ENCODE results near the gene CRADD. TPM values are rescaled to one million over a fixed set of nuclear protein-coding genes. Genes with fewer than 3 reads are reported as not detected.
A peak's percentile ranks its signal among the peaks of the same experiment; 100 is the strongest.

CRADD gene
- total RNA-seq, 1 donor from 2014 or later, result 9.8 TPM

- Mint-ChIP-seq H3K27me3 (ENCODE audit: low read depth) (no peaks in the 10 kb centered on the region), H3K4me3 (no peak overlapping the region), H3K9me3 (peaks cover 10% of the 10 kb centered on the region), H3K27ac (ENCODE audit: unreplicated experiment) (peak overlapping the region; percentile 73), H3K4me1 (peaks cover 43% of the 10 kb centered on the region), H3K36me3 (ENCODE audit: low read depth) (peaks cover 11% of the 10 kb centered on the region)
- TF ChIP-seq, protein P1, sequence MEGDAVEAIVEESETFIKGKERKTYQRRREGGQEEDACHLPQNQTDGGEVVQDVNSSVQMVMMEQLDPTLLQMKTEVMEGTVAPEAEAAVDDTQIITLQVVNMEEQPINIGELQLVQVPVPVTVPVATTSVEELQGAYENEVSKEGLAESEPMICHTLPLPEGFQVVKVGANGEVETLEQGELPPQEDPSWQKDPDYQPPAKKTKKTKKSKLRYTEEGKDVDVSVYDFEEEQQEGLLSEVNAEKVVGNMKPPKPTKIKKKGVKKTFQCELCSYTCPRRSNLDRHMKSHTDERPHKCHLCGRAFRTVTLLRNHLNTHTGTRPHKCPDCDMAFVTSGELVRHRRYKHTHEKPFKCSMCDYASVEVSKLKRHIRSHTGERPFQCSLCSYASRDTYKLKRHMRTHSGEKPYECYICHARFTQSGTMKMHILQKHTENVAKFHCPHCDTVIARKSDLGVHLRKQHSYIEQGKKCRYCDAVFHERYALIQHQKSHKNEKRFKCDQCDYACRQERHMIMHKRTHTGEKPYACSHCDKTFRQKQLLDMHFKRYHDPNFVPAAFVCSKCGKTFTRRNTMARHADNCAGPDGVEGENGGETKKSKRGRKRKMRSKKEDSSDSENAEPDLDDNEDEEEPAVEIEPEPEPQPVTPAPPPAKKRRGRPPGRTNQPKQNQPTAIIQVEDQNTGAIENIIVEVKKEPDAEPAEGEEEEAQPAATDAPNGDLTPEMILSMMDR (conservative IDR thresholded peaks at IDR 0.05), result no peak
- DNase-seq (ENCODE audit: low read depth, low spot score), result no peak
Observed at GRCh38 chr12:93757792-93758694, 80.9 kb downstream of the CRADD start.

DNA sequence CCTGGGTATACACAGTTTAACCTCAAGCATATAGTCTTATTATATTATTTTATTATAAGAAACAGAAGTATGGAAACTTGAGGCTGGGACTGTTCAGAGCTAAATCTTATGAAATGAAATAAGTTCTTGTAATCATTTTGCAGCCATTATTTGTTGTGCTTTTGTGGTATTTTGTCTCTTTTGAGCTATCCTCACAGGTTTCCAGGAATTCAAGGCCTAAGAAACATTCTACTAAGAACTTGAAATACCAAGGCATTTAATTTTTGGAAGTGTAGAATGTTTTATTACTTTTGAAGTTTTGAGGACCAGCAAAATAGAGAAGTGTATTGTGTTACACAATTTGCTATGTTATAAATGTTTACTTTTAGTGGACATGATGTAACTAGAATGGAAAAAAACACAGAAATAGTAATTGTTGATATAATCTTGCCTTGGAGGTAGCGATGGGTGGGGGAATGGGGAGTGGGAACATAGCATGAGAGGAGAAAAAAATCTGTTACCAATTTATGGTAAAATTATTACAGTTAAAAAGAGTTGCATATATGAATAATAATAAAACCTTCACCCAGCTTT is 81.7 kb downstream of the CRADD start:
- no peak overlapping the region for H3K27ac Mint-ChIP-seq (ENCODE audit: unreplicated experiment)
- TF ChIP-seq, protein P1 (conservative IDR thresholded peaks at IDR 0.05), result no peak
- DNase-seq (ENCODE audit: low read depth, low spot score), result no peak
- no peak overlapping the region for H3K4me3 Mint-ChIP-seq
- H3K9me3 Mint-ChIP-seq, result peaks cover 7% of the 10 kb centered on the region
- H3K4me1 Mint-ChIP-seq, result peaks cover 51% of the 10 kb centered on the region
- H3K27me3 Mint-ChIP-seq (ENCODE audit: low read depth), result no peaks in the 10 kb centered on the region
- H3K36me3 Mint-ChIP-seq (ENCODE audit: low read depth), result peaks cover 7% of the 10 kb centered on the region

GRCh38 chr12:93759512-93760081 is 82.4 kb downstream of the CRADD start:
- no peak overlapping the region for H3K4me3 Mint-ChIP-seq

GRCh38 chr12:93760275-93760875 is 83.2 kb downstream of the CRADD start:
- H3K36me3 Mint-ChIP-seq (ENCODE audit: low read depth), result no peaks in the 10 kb centered on the region
- DNase-seq (ENCODE audit: low read depth, low spot score), result no peak
- H3K27ac Mint-ChIP-seq (ENCODE audit: unreplicated experiment), result no peak overlapping the region
- H3K9me3 Mint-ChIP-seq, result no peaks in the 10 kb centered on the region
- H3K4me1 Mint-ChIP-seq, result peaks cover 63% of the 10 kb centered on the region
- no peaks in the 10 kb centered on the region for H3K27me3 Mint-ChIP-seq (ENCODE audit: low read depth)
- TF ChIP-seq, protein P1 (conservative IDR thresholded peaks at IDR 0.05), result no peak
- no peak overlapping the region for H3K4me3 Mint-ChIP-seq

More at GRCh38 chr12:93759512-93760081, 82.4 kb downstream of the CRADD start:
- H3K9me3 Mint-ChIP-seq, result peaks cover 3% of the 10 kb centered on the region
- H3K36me3 Mint-ChIP-seq (ENCODE audit: low read depth), result peaks cover 3% of the 10 kb centered on the region
- H3K4me1 Mint-ChIP-seq, result peaks cover 58% of the 10 kb centered on the region
- TF ChIP-seq, protein P1 (conservative IDR thresholded peaks at IDR 0.05), result no peak
- DNase-seq (ENCODE audit: low read depth, low spot score), result no peak
- no peaks in the 10 kb centered on the region for H3K27me3 Mint-ChIP-seq (ENCODE audit: low read depth)
- peak overlapping the region; percentile 76 for H3K27ac Mint-ChIP-seq (ENCODE audit: unreplicated experiment)

DNA sequence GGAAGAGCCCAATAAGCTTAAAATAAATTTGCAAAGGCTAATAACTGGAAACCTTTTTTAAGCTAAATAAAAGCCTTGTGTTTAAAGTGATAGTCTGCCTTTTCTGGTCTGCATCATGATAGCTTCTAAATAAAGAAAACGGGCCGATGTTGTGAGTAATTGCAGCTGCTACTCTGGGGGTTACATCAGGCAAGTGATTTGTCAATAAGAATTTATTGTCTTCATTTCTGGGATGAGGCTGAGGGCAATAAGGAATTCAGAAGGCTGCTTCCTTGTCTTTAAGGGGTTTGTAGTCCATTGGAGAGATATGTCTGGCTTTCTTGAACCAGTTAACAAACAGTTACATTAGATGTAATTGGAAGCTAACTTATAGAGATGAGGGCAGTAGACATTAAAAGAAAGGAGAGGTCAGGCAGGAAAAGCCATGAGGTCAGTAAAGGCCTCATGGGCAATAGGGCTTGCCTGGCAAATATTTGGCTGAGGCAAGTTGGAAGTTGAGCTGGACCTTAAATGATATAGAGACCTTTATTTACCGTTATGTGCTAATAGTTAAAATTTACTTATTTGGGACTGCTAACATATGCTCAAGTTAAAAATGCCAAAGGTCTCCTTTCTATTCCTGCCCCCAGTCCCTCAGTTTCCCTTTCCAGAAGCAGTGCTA is 85.0 kb downstream of the CRADD start:
- H3K36me3 Mint-ChIP-seq (ENCODE audit: low read depth), result no peaks in the 10 kb centered on the region
- H3K27ac Mint-ChIP-seq (ENCODE audit: unreplicated experiment), result peak overlapping the region; percentile 81
- no peak for DNase-seq (ENCODE audit: low read depth, low spot score)
- peaks cover under 1% of the 10 kb centered on the region for H3K9me3 Mint-ChIP-seq
- peaks cover 65% of the 10 kb centered on the region for H3K4me1 Mint-ChIP-seq
- no peaks in the 10 kb centered on the region for H3K27me3 Mint-ChIP-seq (ENCODE audit: low read depth)
- TF ChIP-seq, protein P1 (conservative IDR thresholded peaks at IDR 0.05), result no peak
- H3K4me3 Mint-ChIP-seq, result peak overlapping the region; percentile 2
